ENCODE measurements around the gene FOXD4L6. TPM values are rescaled to one million over a fixed set of nuclear protein-coding genes. Genes with fewer than 3 reads are reported as not detected.
"Not testable (repeated sequence)": the region's sequence is repeated elsewhere in the genome, so short reads cannot be mapped to it uniquely, and the experiment has no call there.

Gene FOXD4L6
- total RNA-seq, 2 donors from 2014 or later, result not detected

GRCh38 chr9:41119311-41119710, 9.2 kb downstream of the FOXD4L6 start:
- not testable (repeated sequence) for ATAC-seq (ENCODE audit: insufficient number of reproducible peaks, low FRiP score, low read depth)

GRCh38 chr9:41113348-41113747, 15.1 kb downstream of the FOXD4L6 start:
- H3K9me3 ChIP-seq; DNase-seq (ENCODE audit: low spot score); H3K36me3 ChIP-seq; H3K4me3 ChIP-seq; H3K27ac ChIP-seq; H3K27me3 ChIP-seq (replicated peaks; ENCODE audit: insufficient read depth); H3K4me1 ChIP-seq (ENCODE audit: control insufficient read depth in 1 of 2, low read depth in 2 of 2); ATAC-seq (ENCODE audit: insufficient number of reproducible peaks, low FRiP score, low read depth): not testable (repeated sequence)

More at GRCh38 chr9:41119311-41119710, 9.2 kb downstream of the FOXD4L6 start:
- not testable (repeated sequence) for H3K4me1 ChIP-seq (ENCODE audit: control insufficient read depth in 1 of 2, low read depth in 2 of 2); H3K27ac ChIP-seq; DNase-seq (ENCODE audit: low spot score); H3K27me3 ChIP-seq (replicated peaks; ENCODE audit: insufficient read depth); H3K9me3 ChIP-seq; H3K4me3 ChIP-seq; H3K36me3 ChIP-seq

DNA sequence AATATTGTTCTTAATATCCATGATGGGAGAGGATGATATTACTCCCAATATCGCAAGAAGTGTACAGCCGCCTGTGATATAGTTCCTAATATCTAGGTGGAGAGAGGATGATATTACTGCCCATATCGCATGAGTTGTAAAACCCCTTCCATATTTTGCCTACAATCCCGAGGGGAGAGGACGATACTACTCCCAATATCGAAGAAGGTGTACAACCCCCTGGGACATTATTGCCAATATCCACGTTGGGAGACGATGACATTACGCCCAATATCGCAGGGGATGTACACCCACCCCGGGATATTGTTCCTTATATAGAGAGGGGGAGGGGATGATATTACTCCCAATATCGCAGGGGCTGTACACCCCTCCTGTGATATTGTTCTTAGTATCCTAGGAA, 17.1 kb downstream of the FOXD4L6 start:
- not testable (repeated sequence) for H3K9me3 ChIP-seq; H3K27ac ChIP-seq; H3K4me3 ChIP-seq; ATAC-seq (ENCODE audit: insufficient number of reproducible peaks, low FRiP score, low read depth); H3K27me3 ChIP-seq (replicated peaks; ENCODE audit: insufficient read depth); H3K36me3 ChIP-seq; H3K4me1 ChIP-seq (ENCODE audit: control insufficient read depth in 1 of 2, low read depth in 2 of 2); DNase-seq (ENCODE audit: low spot score)

- H3K36me3 ChIP-seq; H3K9me3 ChIP-seq; H3K4me1 ChIP-seq (ENCODE audit: control insufficient read depth in 1 of 2, low read depth in 2 of 2); DNase-seq (ENCODE audit: low spot score); H3K4me3 ChIP-seq; H3K27ac ChIP-seq; ATAC-seq (ENCODE audit: insufficient number of reproducible peaks, low FRiP score, low read depth); H3K27me3 ChIP-seq (replicated peaks; ENCODE audit: insufficient read depth): not testable (repeated sequence)
These were observed 17.6 kb downstream of the FOXD4L6 start for GRCh38 chr9:41110913-41111312.

DNA sequence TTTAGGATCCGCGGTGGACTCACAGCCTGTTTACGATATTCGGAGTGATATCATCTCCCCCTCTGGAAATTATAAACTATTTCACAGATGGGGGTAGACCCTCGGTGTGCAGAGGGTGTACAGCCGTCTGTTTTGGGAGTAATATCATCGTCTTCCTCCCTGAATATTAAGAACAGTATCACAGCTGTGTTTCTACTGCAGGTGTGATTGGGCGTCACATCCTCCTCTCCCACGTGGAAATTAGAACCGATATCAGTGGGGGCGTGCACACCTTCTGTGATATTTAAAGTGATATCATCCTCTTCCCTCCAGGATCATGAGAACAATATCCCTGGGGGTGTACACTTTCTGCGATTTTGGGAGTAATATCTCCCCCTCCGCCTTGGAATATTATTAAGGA, 19.2 kb downstream of the FOXD4L6 start:
- H3K36me3 ChIP-seq; H3K27ac ChIP-seq; H3K9me3 ChIP-seq; ATAC-seq (ENCODE audit: insufficient number of reproducible peaks, low FRiP score, low read depth); H3K4me1 ChIP-seq (ENCODE audit: control insufficient read depth in 1 of 2, low read depth in 2 of 2); DNase-seq (ENCODE audit: low spot score); H3K27me3 ChIP-seq (replicated peaks; ENCODE audit: insufficient read depth); H3K4me3 ChIP-seq: not testable (repeated sequence)

GRCh38 chr9:41108816-41109215, 19.7 kb downstream of the FOXD4L6 start:
- not testable (repeated sequence) for H3K27me3 ChIP-seq (replicated peaks; ENCODE audit: insufficient read depth); H3K9me3 ChIP-seq; H3K36me3 ChIP-seq; H3K4me1 ChIP-seq (ENCODE audit: control insufficient read depth in 1 of 2, low read depth in 2 of 2); H3K4me3 ChIP-seq; H3K27ac ChIP-seq; DNase-seq (ENCODE audit: low spot score); ATAC-seq (ENCODE audit: insufficient number of reproducible peaks, low FRiP score, low read depth)

DNA sequence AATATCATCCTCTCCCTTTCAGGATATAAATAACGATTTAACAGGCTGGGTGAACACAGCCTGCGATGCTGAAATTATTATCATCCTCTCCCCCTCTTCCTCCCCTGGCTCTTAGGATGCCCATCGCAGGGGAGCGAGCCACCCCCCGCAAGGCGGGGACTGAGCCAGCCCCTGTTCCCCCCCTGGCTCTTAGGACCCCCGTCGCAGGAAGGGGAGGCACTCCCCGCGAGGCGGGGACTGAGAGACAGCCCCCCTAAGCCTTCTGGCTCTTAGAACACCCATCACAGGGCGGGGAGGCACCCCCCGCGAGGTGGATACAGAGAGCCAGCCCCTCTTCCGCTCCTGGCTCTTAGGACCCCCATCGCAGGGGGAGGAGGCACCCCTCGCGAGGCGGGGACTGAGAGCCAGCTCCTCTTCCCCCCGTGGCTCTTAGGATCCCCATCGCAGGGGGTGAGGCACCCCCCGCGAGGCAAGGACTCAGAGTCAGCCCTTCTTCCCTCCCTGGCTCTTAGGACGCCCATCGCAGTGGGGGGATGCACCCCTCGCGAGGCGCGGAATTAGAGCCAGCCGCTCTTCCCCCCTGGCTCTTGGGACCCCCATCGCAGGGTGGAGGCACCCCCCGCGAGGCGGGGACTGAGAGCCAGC, 21.9 kb downstream of the FOXD4L6 start:
- H3K36me3 ChIP-seq; H3K4me1 ChIP-seq (ENCODE audit: control insufficient read depth in 1 of 2, low read depth in 2 of 2); DNase-seq (ENCODE audit: low spot score); ATAC-seq (ENCODE audit: insufficient number of reproducible peaks, low FRiP score, low read depth); H3K27ac ChIP-seq; H3K4me3 ChIP-seq; H3K27me3 ChIP-seq (replicated peaks; ENCODE audit: insufficient read depth); H3K9me3 ChIP-seq: not testable (repeated sequence)

- H3K4me3 ChIP-seq; DNase-seq (ENCODE audit: low spot score); H3K27me3 ChIP-seq (replicated peaks; ENCODE audit: insufficient read depth); ATAC-seq (ENCODE audit: insufficient number of reproducible peaks, low FRiP score, low read depth); H3K4me1 ChIP-seq (ENCODE audit: control insufficient read depth in 1 of 2, low read depth in 2 of 2); H3K36me3 ChIP-seq; H3K9me3 ChIP-seq; H3K27ac ChIP-seq: not testable (repeated sequence)
These were observed 22.8 kb downstream of the FOXD4L6 start for GRCh38 chr9:41105557-41106253.

- H3K4me1 ChIP-seq (ENCODE audit: control insufficient read depth in 1 of 2, low read depth in 2 of 2); ATAC-seq (ENCODE audit: insufficient number of reproducible peaks, low FRiP score, low read depth): not testable (repeated sequence)
These were observed 23.9 kb downstream of the FOXD4L6 start for GRCh38 chr9:41104542-41104941.

DNA sequence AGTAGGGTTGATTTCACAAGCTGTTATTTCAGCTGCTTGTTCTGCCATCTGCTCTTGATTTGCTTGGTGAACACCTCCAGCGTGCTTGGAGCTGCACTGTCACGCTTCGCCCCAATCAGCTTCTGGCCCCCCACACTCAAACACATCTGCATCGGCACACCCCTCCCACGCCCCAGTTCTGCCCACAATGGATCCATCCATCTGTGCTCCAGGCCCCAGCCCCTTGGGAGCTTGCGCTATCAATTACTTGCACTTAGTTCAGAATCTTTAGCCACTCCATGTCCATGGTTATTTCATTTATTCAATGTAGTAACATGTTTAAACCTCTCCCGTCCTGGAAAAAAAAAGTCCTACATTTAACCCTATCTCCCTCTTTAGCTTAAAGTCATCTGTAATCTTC, 28.0 kb downstream of the FOXD4L6 start:
- not testable (repeated sequence) for ATAC-seq (ENCODE audit: insufficient number of reproducible peaks, low FRiP score, low read depth)

More at GRCh38 chr9:41104542-41104941, 23.9 kb downstream of the FOXD4L6 start:
- not testable (repeated sequence) for H3K27me3 ChIP-seq (replicated peaks; ENCODE audit: insufficient read depth); H3K9me3 ChIP-seq; DNase-seq (ENCODE audit: low spot score); H3K36me3 ChIP-seq; H3K27ac ChIP-seq; H3K4me3 ChIP-seq

GRCh38 chr9:41098759-41099158, 29.7 kb downstream of the FOXD4L6 start:
- H3K9me3 ChIP-seq; ATAC-seq (ENCODE audit: insufficient number of reproducible peaks, low FRiP score, low read depth); H3K36me3 ChIP-seq; H3K4me3 ChIP-seq; H3K27me3 ChIP-seq (replicated peaks; ENCODE audit: insufficient read depth); DNase-seq (ENCODE audit: low spot score); H3K27ac ChIP-seq; H3K4me1 ChIP-seq (ENCODE audit: control insufficient read depth in 1 of 2, low read depth in 2 of 2): not testable (repeated sequence)

More for the DNA sequence above, 28.0 kb downstream of the FOXD4L6 start:
- H3K27me3 ChIP-seq (replicated peaks; ENCODE audit: insufficient read depth); H3K27ac ChIP-seq; H3K4me3 ChIP-seq; H3K36me3 ChIP-seq; H3K9me3 ChIP-seq; DNase-seq (ENCODE audit: low spot score); H3K4me1 ChIP-seq (ENCODE audit: control insufficient read depth in 1 of 2, low read depth in 2 of 2): not testable (repeated sequence)

DNA sequence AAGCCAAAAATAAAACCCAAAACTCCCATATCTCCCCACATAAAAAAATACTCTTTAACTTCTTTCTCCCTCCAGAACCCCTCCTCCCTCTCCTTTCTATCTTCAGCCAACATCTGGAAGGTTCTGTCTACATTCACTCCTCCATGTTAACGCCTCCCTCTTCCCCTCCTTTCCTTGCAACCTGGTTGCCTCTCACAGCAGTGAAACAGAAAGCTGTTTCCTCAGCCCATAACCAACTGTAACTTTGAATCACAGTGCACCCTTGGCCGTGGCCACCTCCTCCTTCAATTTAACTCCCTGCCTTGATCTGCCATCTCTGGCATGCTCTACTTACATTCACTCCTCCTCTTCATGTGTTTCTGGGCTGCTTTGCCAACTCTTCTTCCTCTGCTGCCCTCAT, 33.4 kb downstream of the FOXD4L6 start:
- DNase-seq (ENCODE audit: low spot score); H3K9me3 ChIP-seq; H3K27ac ChIP-seq; ATAC-seq (ENCODE audit: insufficient number of reproducible peaks, low FRiP score, low read depth); H3K36me3 ChIP-seq; H3K27me3 ChIP-seq (replicated peaks; ENCODE audit: insufficient read depth); H3K4me1 ChIP-seq (ENCODE audit: control insufficient read depth in 1 of 2, low read depth in 2 of 2); H3K4me3 ChIP-seq: not testable (repeated sequence)
